HG02870 (cell line): ENCODE measurements around the gene PRSS33.

Experiments used
- ATAC-seq: cut with Tn5 transposase; IDR thresholded peaks from one replicate; pipeline ENCODE4 v1.9.1; 2021; ENCODE audit warnings: mild to moderate bottlenecking, moderate library complexity; ENCODE audit not compliant: unreplicated experiment

Gene PRSS33

DNA sequence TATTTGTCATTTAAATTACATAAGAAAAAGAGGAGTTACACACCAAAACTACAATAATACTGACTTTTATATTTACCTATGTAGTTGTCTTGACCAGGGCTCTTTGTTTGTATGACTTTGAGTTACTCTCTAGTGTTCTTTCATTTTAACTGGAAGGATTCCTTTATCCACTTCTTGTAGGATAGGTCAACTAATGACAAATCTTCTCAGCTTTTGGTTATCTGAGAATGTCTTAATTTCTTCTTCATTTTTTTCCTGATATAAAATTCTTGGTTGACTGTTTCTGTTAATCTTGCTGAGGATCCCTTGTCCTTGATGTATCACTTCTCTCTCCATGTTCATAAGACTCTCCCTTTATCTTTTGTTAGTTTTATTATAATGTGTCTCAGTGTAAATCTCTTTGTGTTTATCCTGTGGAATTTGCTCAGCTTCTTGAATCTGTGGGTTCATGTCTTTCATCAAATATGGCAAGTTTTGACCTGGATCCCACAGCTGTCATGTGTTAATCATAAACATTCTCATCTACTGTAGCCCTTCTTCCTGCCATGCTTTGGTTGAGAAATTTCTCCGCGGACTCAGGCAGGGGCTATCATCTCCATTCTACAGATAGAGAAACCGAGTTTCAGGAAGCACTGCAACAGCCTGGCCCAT is 16.3 kb upstream of the PRSS33 start:
- ATAC-seq, result no peak

DNA sequence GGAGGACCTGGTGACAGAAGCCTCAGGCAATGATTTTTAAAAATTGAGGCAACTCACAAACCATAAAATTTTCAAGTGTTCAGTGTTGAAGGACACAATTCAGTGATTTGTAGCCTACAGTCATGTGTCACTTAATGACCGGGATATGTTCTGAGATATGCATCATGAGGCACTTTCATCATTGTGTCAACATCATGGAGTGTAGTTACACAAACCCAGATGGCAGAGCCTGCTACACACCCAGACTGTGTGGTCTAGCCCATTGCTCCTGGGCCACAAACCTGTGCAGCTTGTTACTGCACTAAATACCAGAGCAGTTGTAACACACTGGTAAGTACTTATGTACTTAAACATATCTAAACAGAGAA is 12.5 kb upstream of the PRSS33 start:
- ATAC-seq, result no peak

DNA sequence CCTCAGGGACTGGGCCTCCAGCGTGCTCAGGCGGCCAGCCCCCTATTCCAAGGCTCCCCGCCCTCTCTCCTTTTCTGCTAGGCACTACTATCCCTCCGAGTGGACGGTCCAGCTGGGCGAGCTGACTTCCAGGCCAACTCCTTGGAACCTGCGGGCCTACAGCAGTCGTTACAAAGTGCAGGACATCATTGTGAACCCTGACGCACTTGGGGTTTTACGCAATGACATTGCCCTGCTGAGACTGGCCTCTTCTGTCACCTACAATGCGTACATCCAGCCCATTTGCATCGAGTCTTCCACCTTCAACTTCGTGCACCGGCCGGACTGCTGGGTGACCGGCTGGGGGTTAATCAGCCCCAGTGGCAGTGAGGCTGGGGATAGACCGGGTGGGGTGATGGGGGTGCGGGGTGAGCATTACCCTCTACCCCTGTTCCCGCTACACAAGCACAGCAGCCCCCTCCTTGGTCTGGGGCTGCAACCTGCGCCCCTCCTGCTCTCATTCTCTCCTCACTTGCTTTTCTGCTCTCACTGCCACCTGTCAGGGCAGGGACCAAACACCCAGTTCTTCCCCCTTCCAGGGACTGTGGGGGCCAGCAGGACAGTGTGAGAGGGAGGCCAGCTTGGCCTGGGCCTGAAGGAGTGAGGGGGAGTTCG is 12.0 kb upstream of the PRSS33 start:
- ATAC-seq, result no peak

GRCh38 chr16:2798723-2799204 is 11.4 kb upstream of the PRSS33 start:
- ATAC-seq, result no peak

GRCh38 chr16:2795395-2796143 is 8.2 kb upstream of the PRSS33 start:
- ATAC-seq, result no peak

- no peak for ATAC-seq
Observed at GRCh38 chr16:2792940-2793339, 5.6 kb upstream of the PRSS33 start.

DNA sequence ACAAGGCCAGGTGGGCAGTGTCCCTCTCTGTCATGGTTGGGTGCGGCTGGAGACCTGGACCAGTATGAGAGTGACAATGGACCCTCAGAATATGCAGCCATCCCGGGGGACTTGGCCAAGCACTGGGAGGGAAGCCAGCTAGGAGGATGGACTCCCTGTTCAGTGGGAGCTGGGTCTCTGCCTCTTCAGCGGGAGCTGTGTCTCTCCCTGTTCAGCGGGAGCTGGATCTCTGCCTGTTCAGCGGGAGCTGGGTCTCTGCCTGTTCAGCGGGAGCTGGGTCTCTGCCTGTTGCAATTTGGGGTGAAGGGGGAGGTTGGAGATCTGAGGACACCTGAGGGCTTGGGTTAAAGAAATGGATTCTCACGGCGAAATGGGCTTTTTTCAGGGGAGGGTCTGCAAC is 3.8 kb upstream of the PRSS33 start:
- no peak for ATAC-seq

- no peak for ATAC-seq
Observed at GRCh38 chr16:2790631-2791030, 3.3 kb upstream of the PRSS33 start.

DNA sequence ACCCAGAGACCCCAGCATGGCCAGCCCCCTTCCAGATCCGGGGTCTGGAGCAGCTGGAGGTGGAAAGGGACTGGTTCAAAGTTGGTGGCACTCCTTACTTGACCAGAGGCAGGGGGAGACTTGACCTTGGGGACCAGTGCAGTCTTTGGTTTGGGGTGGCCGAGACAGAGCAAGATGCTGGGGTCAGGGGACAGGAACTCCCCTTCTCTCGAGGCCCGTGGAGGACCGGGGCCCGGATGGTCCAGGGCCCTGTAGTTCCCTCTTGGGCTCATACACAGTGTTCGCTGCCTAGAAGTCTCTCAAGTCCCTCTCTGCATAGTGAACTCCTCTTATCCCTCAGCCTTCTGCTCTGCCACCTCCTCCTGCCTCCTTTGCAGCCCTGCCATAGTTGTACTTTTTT is 601 bp upstream of the PRSS33 start:
- no peak for ATAC-seq

- ATAC-seq, result no peak
Observed at GRCh38 chr16:2786826-2787151, 571 bp downstream of the PRSS33 start.

- no peak for ATAC-seq
Observed at GRCh38 chr16:2786061-2786825, 1.1 kb downstream of the PRSS33 start.

DNA sequence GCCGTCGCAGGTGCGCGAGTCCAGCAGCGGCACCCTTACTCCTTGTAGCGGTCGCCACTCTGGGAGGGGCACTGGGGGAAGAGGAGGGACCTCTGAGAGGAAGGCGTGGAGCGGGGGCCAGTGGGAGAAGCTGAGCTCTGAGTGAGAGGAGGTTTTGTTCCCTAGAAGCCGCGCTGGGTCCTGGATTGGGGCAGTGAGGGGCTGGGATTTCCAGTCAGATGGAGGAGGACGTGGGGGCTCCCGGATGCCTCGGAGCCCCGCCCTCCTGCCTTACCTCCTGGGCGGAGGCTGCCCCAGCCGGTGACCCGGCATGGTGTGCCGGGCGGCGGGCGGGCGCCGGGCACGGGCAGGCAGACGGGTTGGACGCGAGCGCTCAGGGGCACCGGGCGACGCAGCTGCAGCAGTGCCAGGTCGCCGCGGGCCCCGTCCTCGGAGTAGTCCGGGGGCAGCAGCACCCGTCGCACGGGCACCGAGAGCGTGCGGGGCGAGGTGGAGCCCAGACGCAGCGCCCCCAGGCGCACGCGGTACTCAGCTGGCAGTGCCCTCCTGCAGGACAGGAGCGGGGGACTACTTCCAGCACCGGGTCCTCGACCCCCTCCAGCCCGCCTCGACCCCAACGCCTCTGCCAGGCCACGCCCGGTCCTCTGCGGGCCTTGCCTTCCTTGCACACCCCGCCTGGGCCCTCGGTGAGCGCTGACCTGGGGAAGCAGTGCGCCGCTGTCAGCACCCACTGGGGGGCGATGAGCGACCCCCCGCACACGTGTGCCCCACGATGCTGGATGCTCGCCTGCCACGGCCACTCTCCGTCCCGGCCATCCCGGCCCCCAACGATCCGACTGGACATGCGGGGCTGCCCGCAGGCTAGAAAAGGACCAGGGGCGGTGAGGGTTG is 2.0 kb downstream of the PRSS33 start:
- no peak for ATAC-seq

DNA sequence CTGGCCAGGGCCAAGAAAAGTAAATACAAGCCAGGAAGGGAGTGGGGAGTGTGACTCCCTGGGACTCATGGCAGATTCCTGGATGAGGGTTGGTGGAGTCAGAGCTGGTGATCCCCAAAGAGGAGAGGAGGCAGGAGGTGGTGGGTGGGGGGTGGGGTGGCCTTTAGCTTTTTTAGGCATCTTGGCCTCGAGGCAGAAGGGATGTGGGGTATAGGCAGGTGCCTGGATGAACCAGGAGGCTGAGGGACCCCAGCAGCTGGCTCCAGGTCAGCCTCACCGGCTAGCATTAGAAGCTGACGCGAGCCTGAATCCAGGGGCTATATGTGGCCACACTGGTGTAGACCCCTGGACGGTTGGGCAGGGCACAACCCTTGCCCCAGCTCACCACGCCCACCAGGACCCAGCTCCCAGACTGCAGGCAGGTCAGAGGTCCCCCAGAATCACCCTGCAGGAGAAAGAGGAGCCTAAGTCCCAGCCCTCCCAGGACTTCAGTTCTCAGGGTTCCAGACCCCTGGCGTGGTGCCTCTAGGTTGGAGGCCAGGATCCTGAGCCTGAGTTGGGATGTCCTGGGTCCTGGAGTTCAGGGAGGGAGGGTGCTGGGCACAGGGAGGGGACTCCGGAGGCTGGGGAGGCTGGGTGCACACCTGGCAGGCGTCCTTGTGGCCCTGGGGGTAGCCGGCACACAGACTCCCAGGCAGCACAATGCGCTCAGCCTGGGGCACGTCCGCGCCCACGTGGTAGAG is 2.8 kb downstream of the PRSS33 start:
- ATAC-seq, result no peak

- ATAC-seq, result no peak
Observed at GRCh38 chr16:2783581-2784357, 3.6 kb downstream of the PRSS33 start.

- ATAC-seq, result no peak
Observed at GRCh38 chr16:2782583-2783351, 4.6 kb downstream of the PRSS33 start.

DNA sequence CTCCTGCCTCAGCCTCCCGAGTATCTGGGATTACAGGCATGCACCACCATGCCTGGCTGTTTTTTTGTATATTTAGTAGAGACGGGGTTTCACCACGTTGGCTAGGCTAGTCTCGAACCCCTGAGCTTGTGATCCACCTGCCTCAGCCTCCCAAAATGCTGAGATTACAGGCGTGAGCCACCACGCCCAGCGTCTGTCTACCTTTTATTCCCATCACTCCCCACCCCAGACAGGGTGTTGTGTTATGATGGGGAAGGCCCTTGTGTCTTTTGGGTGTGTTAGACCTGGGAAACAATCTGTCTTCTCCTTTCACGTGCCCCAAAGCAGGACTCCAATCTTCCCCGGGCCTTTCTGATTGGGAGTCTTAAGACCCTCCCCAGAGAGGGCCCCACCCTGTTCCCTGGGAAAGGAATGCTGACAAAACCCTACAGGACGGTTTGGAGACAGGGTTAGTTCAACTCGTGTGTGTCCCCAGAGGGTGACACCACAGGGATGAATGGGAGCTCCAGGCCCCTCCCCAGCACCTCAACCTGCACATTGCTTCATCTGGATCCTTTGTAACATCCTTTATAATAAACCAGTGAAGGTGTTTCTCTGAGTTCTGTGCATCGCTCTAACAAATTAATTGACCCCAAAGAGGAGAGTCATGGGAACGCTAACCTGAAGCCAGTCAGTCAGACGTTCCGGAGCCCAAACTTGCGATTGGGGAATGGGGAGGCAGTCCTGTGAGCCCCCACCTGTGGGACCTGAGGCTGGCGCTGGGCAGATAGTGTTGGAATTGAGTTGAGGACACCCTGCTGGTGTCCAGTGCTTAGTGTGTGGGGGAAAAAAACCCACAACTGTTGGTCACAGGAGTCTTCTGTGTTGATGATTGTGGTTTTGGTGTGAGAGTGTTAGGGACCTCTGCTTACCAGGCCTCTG is 7.1 kb downstream of the PRSS33 start:
- no peak for ATAC-seq
